Lower leg skin (tissue), 3 donors: ENCODE data around the gene ZP1.
"Not testable (repeated sequence)": the region's sequence is repeated elsewhere in the genome, so short reads cannot be mapped to it uniquely, and the experiment has no call there.

Experiments
- CTCF ChIP-seq, 3 donors: fragments of 450-650 bp; IDR thresholded peaks; one replicate each; pipeline ENCODE4 v1.5.1; 2016; ENCODE audit warnings: antibody characterized with exemption in 3 of 3, mild to moderate bottlenecking in 3 of 3, moderate library complexity in 2 of 3
- POLR2A ChIP-seq, 2 donors: fragments of 450-650 bp; IDR thresholded peaks; one replicate each; pipeline ENCODE4 v1.6.1; 2016 to 2017; ENCODE audit warnings: antibody characterized with exemption in 2 of 2, mild to moderate bottlenecking in 1 of 2, moderate library complexity in 1 of 2

- not testable (repeated sequence) for TF ChIP-seq CTCF, POLR2A (IDR thresholded peaks at IDR 0.05)
These were observed 42.4 kb downstream of the ZP1 start for GRCh38 chr11:60909680-60910280.
